Naive thymus-derived CD4-positive, alpha-beta T cell (primary cell): ENCODE measurements around the gene MAP3K13. TPM values are rescaled to one million over a fixed set of nuclear protein-coding genes. Genes with fewer than 3 reads are reported as not detected.

Experiments
- ATAC-seq: fragments of 150-1000 bp; cut with Tn5 transposase; 2 replicates; pipeline ENCODE4 v1.10.0; 2021; ENCODE audit warnings: mild to moderate bottlenecking, moderate library complexity
- CTCF ChIA-PET: fragments of 350-600 bp; sonication (Branson Sonifier 250); formaldehyde crosslinking; loops from one replicate; lab custom pipeline; 2021; ENCODE audit warnings: antibody characterized with exemption; lab: Charles Lee
- POLR2A ChIA-PET: fragments of 350-600 bp; sonication (Branson Sonifier 250); formaldehyde crosslinking; loops from one replicate; lab custom pipeline; 2021; ENCODE audit warnings: antibody characterized with exemption, inconsistent platforms; lab: Charles Lee
- DNase-seq, 9 donors: peaks; one replicate each; pipeline versions ENCODE4 v3.0.0 to v3.0.0-alpha.2; 2020 to 2022; ENCODE audit warnings: mixed read lengths in 1 of 9
- H3K27ac ChIP-seq: one replicate; pipeline ENCODE4 v1.7.0; 2013; ENCODE audit warnings: mild to moderate bottlenecking, low read depth, low read length, moderate library complexity
- H3K27me3 ChIP-seq, 2 donors: one replicate each; pipeline ENCODE4 v1.7.0; 2013; ENCODE audit warnings: low read length in 2 of 2, mild to moderate bottlenecking in 2 of 2, moderate library complexity in 2 of 2; ENCODE audit not compliant: control insufficient read depth in 2 of 2, insufficient read depth in 2 of 2
- H3K36me3 ChIP-seq, 3 experiments: 1 replicate in 2 of 3; 2 replicates in 1 of 3; pipeline ENCODE4 v1.7.0; 2013; ENCODE audit warnings: low read length in 3 of 3, mild to moderate bottlenecking in 3 of 3, moderate library complexity in 1 of 3; ENCODE audit not compliant: insufficient read depth in 3 of 3, control insufficient read depth in 2 of 3
- H3K4me1 ChIP-seq, 2 donors: one replicate each; pipeline ENCODE4 v1.7.0; 2013; ENCODE audit warnings: low read length in 2 of 2, mild to moderate bottlenecking in 2 of 2, moderate library complexity in 1 of 2; ENCODE audit not compliant: control insufficient read depth in 2 of 2, insufficient read depth in 2 of 2
- H3K4me3 ChIP-seq: 2 replicates; pipeline ENCODE4 v1.7.0; 2013; ENCODE audit warnings: mild to moderate bottlenecking, low read length
- H3K9me3 ChIP-seq, 3 experiments: 1 replicate in 2 of 3; 2 replicates in 1 of 3; pipeline ENCODE4 v1.7.0; 2013; ENCODE audit warnings: low read length in 3 of 3; ENCODE audit not compliant: control insufficient read depth in 2 of 3
- H3K27ac Mint-ChIP-seq, 9 donors: one replicate each; pipeline ENCODE4 v1.8.0; 2020 to 2022; ENCODE audit warnings: mixed read lengths in 9 of 9, mild to moderate bottlenecking in 8 of 9, moderate library complexity in 5 of 9, inconsistent platforms in 2 of 9
- H3K27me3 Mint-ChIP-seq, 5 donors: one replicate each; pipeline ENCODE4 v1.8.0; 2021 to 2022; ENCODE audit warnings: mixed read lengths in 5 of 5, mild to moderate bottlenecking in 1 of 5
- H3K36me3 Mint-ChIP-seq, 5 donors: one replicate each; pipeline ENCODE4 v1.8.0; 2020 to 2022; ENCODE audit warnings: mixed read lengths in 5 of 5, mild to moderate bottlenecking in 3 of 5, inconsistent platforms in 1 of 5
- H3K4me1 Mint-ChIP-seq, 7 donors: one replicate each; pipeline ENCODE4 v1.8.0; 2020 to 2022; ENCODE audit warnings: mixed read lengths in 7 of 7, mild to moderate bottlenecking in 3 of 7, inconsistent platforms in 1 of 7
- H3K4me3 Mint-ChIP-seq, 10 donors: one replicate each; pipeline ENCODE4 v1.8.0; 2020 to 2022; ENCODE audit warnings: mild to moderate bottlenecking in 10 of 10, mixed read lengths in 10 of 10, moderate library complexity in 6 of 10, inconsistent platforms in 2 of 10
- H3K9me3 Mint-ChIP-seq, 11 donors: one replicate each; pipeline ENCODE4 v1.8.0; 2020 to 2022; ENCODE audit warnings: mixed read lengths in 11 of 11, mild to moderate bottlenecking in 4 of 11, inconsistent platforms in 1 of 11, moderate library complexity in 1 of 11
- intact Hi-C, 2 donors: fragments of 100-400 bp; cut with micrococcal nuclease; formaldehyde crosslinking; loops; one replicate each; pipeline ENCODE4 v1.15.1; 2023
- polyA plus RNA-seq, 2 donors: library from polyadenylated mRNA; unstranded; fragments of 300-500 nt; fragmentation: Illumina TruSeq; gene quantifications; one replicate each; pipeline ENCODE4 v1.2.3, GENCODE V29; 2021
- total RNA-seq, 6 experiments: library from RNA in 5 of 6; stranded (reverse) in 5 of 6; gene quantifications; 1 replicate in 5 of 6; 2 replicates in 1 of 6; pipeline ENCODE4 v1.2.3 and lab custom pipeline; 2021 to 2026

The MAP3K13 gene
- total and polyA plus RNA-seq, 7 experiments from 2014 or later, result 6.2 to 53.8 (median 9.4) TPM

DNA sequence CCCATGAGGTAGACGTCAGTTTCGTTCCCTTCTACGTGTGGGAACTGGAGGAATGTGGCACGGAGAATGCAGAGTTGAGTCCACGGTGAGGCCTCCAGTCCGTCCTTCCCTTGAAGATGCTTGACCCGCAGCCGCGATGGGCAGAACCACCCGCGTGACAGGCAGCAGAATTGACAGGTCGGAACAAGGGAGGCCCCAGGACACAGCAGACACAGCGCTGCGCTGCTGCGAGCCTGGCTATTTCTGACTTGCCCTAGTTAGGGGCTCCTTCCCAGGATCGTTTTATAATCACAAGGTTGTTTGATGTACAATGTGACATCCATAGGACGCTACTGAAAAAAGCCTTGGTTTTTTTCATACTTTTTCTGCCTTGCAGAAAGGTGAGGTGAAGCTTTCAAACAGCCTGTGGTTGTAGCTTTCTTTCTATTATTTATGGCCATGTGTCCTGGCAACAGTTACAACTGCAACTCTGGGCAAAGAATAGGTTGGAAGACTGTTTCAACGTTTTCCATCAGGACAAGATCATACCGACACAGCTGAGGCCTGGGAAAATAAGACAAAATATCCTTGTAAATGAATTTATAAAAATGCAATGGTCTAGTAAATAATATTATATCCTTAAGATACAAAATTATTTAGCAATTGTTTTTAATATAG is 145.5 kb downstream of the MAP3K13 start:
- Histone ChIP-seq H3K4me1 (no peaks in the 10 kb centered on the region), H3K9me3 (no peaks in the 10 kb centered on the region), H3K27ac (no peak overlapping the region), H3K36me3 (no peaks in the 10 kb centered on the region), H3K4me3 (no peak overlapping the region), H3K27me3 (no peaks in the 10 kb centered on the region)
- ChIA-PET CTCF (no interaction called here), POLR2A (no interaction called here)
- H3K27me3 Mint-ChIP-seq, result peaks cover 0 to 2% (median 0%) of the 10 kb centered on the region in 5 donors
- H3K36me3 Mint-ChIP-seq, result no peaks in the 10 kb centered on the region
- ATAC-seq, result no peak
- no peak overlapping the region for H3K27ac Mint-ChIP-seq
- H3K4me3 Mint-ChIP-seq, result no peak overlapping the region
- DNase-seq, result no peak
- H3K9me3 Mint-ChIP-seq, result no peaks in the 10 kb centered on the region
- H3K4me1 Mint-ChIP-seq, result no peaks in the 10 kb centered on the region
- intact Hi-C loops, result no loop called here

DNA sequence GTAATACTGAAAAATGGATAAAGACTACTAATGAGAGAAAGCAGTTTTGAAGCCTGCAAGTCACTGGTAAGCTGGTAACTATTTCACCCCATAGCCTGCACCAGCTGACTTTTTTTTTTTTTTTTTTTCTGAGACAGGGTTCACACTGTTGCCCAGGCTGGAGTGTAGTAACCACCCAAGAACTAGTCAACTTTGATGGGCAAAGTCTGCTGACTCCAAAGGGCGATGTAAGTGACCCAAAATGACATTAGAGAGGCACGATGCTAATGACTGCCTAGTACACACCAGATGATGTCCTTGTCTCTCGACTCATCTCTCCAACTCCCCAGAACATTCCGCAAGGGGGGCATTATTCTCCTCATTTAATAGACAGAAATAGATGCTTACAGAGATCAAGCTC is 148.8 kb downstream of the MAP3K13 start:
- POLR2A ChIA-PET, result no interaction called here
- no peaks in the 10 kb centered on the region for H3K36me3 Mint-ChIP-seq
- H3K27ac Mint-ChIP-seq, result no peak overlapping the region
- no peaks in the 10 kb centered on the region for H3K36me3 ChIP-seq
- H3K4me1 Mint-ChIP-seq, result no peaks in the 10 kb centered on the region
- intact Hi-C loops, result no loop called here
- H3K9me3 ChIP-seq, result no peaks in the 10 kb centered on the region
- no peak overlapping the region for H3K4me3 ChIP-seq
- H3K27ac ChIP-seq, result no peak overlapping the region
- H3K4me3 Mint-ChIP-seq, result no peak overlapping the region
- H3K27me3 ChIP-seq, result no peaks in the 10 kb centered on the region
- peaks cover 0 to 5% (median 0%) of the 10 kb centered on the region in 5 donors for H3K27me3 Mint-ChIP-seq
- CTCF ChIA-PET, result no interaction called here
- ATAC-seq, result no peak
- no peaks in the 10 kb centered on the region for H3K9me3 Mint-ChIP-seq
- no peaks in the 10 kb centered on the region for H3K4me1 ChIP-seq
- DNase-seq, result no peak

DNA sequence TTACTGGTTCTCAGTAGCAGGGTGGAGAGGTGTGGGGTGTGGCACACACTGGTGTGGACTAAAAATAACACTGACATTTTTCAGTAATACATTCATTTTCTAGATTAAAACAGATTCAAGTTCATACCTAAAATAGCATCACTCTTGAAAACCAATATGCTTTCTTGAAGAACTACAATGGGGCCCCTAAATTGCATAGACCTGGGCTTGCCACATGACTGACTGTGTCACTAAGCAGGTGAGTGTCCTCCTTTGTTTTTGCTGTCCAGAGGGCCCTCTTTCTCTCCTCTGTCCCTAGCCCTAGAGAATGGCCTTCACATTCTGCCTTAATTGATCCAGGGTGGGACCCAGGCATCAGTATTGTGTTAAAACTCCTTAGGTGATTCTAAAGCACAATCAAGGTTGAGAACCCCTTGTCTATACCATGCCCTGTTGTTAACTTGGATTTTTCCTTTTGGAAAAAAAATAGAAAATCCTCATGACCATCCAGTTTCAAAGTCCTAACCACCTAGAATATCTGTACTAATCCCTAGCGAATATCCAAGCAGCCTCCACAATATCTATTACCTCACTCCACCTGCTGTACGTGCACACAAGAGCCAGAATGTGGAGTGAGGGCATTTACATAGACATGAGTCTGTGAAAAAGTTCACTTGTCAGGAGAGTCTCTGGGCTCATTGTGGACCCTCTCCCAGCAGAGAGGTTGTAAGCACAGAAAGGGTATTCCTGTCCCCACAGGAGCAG is 154.6 kb downstream of the MAP3K13 start:
- H3K27me3 ChIP-seq, result no peaks in the 10 kb centered on the region
- peaks cover 6 to 28% (median 12%) of the 10 kb centered on the region in 5 donors for H3K27me3 Mint-ChIP-seq
- no peak overlapping the region for H3K27ac Mint-ChIP-seq
- H3K4me1 Mint-ChIP-seq, result no peaks in the 10 kb centered on the region
- no peak overlapping the region for H3K4me3 ChIP-seq
- ATAC-seq (no peak), DNase-seq (no peak)
- ChIA-PET CTCF (no interaction called here), POLR2A (no interaction called here)
- intact Hi-C loops, result no loop called here
- no peaks in the 10 kb centered on the region for H3K36me3 ChIP-seq
- H3K27ac ChIP-seq, result no peak overlapping the region
- H3K4me3 Mint-ChIP-seq, result no peak overlapping the region
- H3K36me3 Mint-ChIP-seq, result no peaks in the 10 kb centered on the region
- H3K9me3 ChIP-seq, result no peaks in the 10 kb centered on the region
- no peaks in the 10 kb centered on the region for H3K9me3 Mint-ChIP-seq
- H3K4me1 ChIP-seq, result no peaks in the 10 kb centered on the region

DNA sequence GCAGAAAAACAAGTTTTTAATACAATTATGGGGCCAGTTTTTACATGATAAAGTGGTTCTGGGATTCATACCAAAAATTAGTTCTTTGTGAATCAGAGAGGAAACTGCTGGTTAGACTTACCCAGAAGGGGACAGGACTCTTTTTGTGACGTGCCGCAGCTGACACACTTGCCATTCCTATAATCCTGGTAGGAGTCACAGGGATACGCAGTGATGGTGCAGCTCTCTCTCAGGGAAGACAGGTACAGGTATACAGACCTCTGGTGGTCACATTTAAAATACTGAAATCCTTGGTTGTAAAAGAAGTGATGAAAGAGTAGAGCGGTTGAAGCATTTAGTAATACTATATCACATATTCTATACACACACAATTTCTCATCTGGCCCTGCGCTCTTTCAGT is 156.1 kb downstream of the MAP3K13 start:
- Mint-ChIP-seq H3K4me1 (no peaks in the 10 kb centered on the region), H3K36me3 (no peaks in the 10 kb centered on the region), H3K9me3 (no peaks in the 10 kb centered on the region), H3K4me3 (no peak overlapping the region), H3K27ac (no peak overlapping the region), H3K27me3 (peaks cover 8 to 34% (median 16%) of the 10 kb centered on the region in 5 donors)
- ChIA-PET CTCF (no interaction called here), POLR2A (no interaction called here)
- no peaks in the 10 kb centered on the region for H3K4me1 ChIP-seq
- no peaks in the 10 kb centered on the region for H3K27me3 ChIP-seq
- no peaks in the 10 kb centered on the region for H3K36me3 ChIP-seq
- no peak for DNase-seq
- H3K27ac ChIP-seq, result no peak overlapping the region
- intact Hi-C loops, result no loop called here
- ATAC-seq, result no peak
- H3K4me3 ChIP-seq, result no peak overlapping the region
- H3K9me3 ChIP-seq, result no peaks in the 10 kb centered on the region

GRCh38 chr3:185521349-185522138 is 158.6 kb downstream of the MAP3K13 start:
- Mint-ChIP-seq H3K9me3 (no peaks in the 10 kb centered on the region), H3K4me3 (no peak overlapping the region), H3K4me1 (no peaks in the 10 kb centered on the region), H3K27me3 (peaks cover 15 to 44% (median 20%) of the 10 kb centered on the region in 5 donors), H3K36me3 (no peaks in the 10 kb centered on the region), H3K27ac (no peak overlapping the region)
- Histone ChIP-seq H3K9me3 (no peaks in the 10 kb centered on the region), H3K27me3 (no peaks in the 10 kb centered on the region), H3K36me3 (no peaks in the 10 kb centered on the region), H3K4me1 (no peaks in the 10 kb centered on the region), H3K4me3 (no peak overlapping the region), H3K27ac (no peak overlapping the region)
- no peak for ATAC-seq
- intact Hi-C loops, result no loop called here
- DNase-seq, result no peak
- ChIA-PET POLR2A (no interaction called here), CTCF (interaction anchor here (0.7 kb wide), 1 partner anchor 54 kb away, joined by 3 read pairs; no protein-coding TSS in a partner anchor)

DNA sequence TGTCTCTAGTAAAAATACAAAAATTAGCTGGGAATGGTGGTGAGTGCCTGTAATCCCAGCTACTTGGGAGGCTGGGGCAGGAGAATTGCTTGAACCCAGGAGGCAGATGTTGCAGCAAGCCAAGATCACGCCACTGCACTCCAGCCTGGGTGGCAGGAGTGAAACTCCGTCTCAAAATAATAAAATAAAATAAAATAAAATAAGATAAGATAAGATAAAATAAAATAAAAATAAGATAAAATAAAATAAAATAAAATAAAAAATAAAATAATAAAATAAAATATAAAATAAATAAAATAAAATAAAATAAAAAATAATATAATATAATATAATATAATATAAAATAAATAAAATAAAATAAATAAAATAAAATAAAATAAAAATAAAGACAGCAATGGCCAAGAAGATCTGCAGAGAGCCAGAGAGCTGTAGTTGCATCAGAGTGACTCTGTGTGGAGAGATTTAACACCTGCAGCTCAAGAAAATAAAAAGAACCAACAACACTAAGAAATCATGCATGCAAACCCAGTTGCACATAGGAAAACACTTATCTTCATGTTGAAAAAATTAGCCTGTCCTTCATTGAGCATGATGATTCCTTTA is 163.5 kb downstream of the MAP3K13 start:
- no peaks in the 10 kb centered on the region for H3K36me3 ChIP-seq
- ATAC-seq, result no peak
- no peak overlapping the region for H3K4me3 ChIP-seq
- Mint-ChIP-seq H3K9me3 (no peaks in the 10 kb centered on the region), H3K4me3 (no peak overlapping the region), H3K27me3 (peaks cover 9 to 33% (median 12%) of the 10 kb centered on the region in 5 donors), H3K36me3 (no peaks in the 10 kb centered on the region), H3K27ac (no peak overlapping the region), H3K4me1 (no peaks in the 10 kb centered on the region)
- intact Hi-C loops, result no loop called here
- no peak for DNase-seq
- no peaks in the 10 kb centered on the region for H3K4me1 ChIP-seq
- H3K27me3 ChIP-seq, result no peaks in the 10 kb centered on the region
- no peak overlapping the region for H3K27ac ChIP-seq
- ChIA-PET POLR2A (no interaction called here), CTCF (interaction anchor here (0.7 kb wide), 1 partner anchor 49 kb away, joined by 3 read pairs; no protein-coding TSS in a partner anchor)
- no peaks in the 10 kb centered on the region for H3K9me3 ChIP-seq
